Cardiac muscle cell (in vitro differentiated cells and primary cell): ENCODE data around the gene CHCHD6. TPM values are rescaled to one million over a fixed set of nuclear protein-coding genes. Genes with fewer than 3 reads are reported as not detected.

Source experiments
- DNase-seq, 2 donors: peaks; one replicate each; pipeline versions ENCODE4 v3.0.0 to v3.0.0-alpha.2; 2010 to 2017; ENCODE audit warnings: low read depth in 1 of 2, low spot score in 1 of 2
- H3K27ac ChIP-seq: fragments of 200-600 bp; sonication (generic); 2 replicates; pipeline ENCODE4 v1.5.1; 2016
- H3K27me3 ChIP-seq: fragments of 200-600 bp; sonication (generic); 2 replicates; pipeline ENCODE4 v1.6.0; 2016; ENCODE audit warnings: control low read depth
- H3K36me3 ChIP-seq: fragments of 200-600 bp; sonication (generic); 2 replicates; pipeline ENCODE4 v1.5.1; 2016; ENCODE audit warnings: control low read depth
- H3K4me1 ChIP-seq: fragments of 200-600 bp; sonication (generic); 2 replicates; pipeline ENCODE4 v1.8.1; 2017; ENCODE audit warnings: low read depth, mild to moderate bottlenecking, mixed run types
- H3K4me3 ChIP-seq: fragments of 200-600 bp; sonication (generic); 2 replicates; pipeline ENCODE4 v1.5.1; 2016; ENCODE audit warnings: mild to moderate bottlenecking
- H3K9me3 ChIP-seq: fragments of 200-600 bp; sonication (generic); 2 replicates; pipeline ENCODE4 v1.5.1; 2017; ENCODE audit warnings: low read depth, mild to moderate bottlenecking, control low read depth
- CTCF ChIP-seq: IDR thresholded peaks from 2 replicates; pipeline ENCODE4 v1.5.1; 2012; ENCODE audit warnings: low read depth, mild to moderate bottlenecking, low read length
- polyA plus RNA-seq: library from polyadenylated mRNA; unstranded; fragments of >200 nt; fragmentation: Nextera tagmentation; extraction: Ambion mirVana; gene quantifications from 2 replicates; pipeline ENCODE4 v1.2.1, GENCODE V29; 2016
- total RNA-seq: library from RNA; depleted of rRNA; stranded (reverse); fragments of >200 nt; gene quantifications from 2 replicates; pipeline ENCODE4 v1.2.3, GENCODE V29; 2016

CHCHD6 gene
- total and polyA plus RNA-seq, 2 experiments from 2014 or later = 76.0 to 102 TPM

GRCh38 chr3:126952261-126952982 is 248.4 kb downstream of the CHCHD6 start:
- TF ChIP-seq CTCF = no peak
- H3K27me3 ChIP-seq = no peaks in the 10 kb centered on the region
- peaks cover 4% of the 10 kb centered on the region for H3K4me1 ChIP-seq
- no peak overlapping the region for H3K27ac ChIP-seq
- no peaks in the 10 kb centered on the region for H3K36me3 ChIP-seq
- no peaks in the 10 kb centered on the region for H3K9me3 ChIP-seq
- no peak overlapping the region for H3K4me3 ChIP-seq
- DNase-seq = no peak

- Histone ChIP-seq H3K4me1 (peaks cover 4% of the 10 kb centered on the region), H3K4me3 (no peak overlapping the region), H3K9me3 (no peaks in the 10 kb centered on the region), H3K36me3 (no peaks in the 10 kb centered on the region), H3K27ac (no peak overlapping the region), H3K27me3 (no peaks in the 10 kb centered on the region)
- DNase-seq = no peak
- TF ChIP-seq CTCF = no peak
Observed at GRCh38 chr3:126952983-126953660, 249.1 kb downstream of the CHCHD6 start.

GRCh38 chr3:126954141-126954842 is 250.3 kb downstream of the CHCHD6 start:
- Histone ChIP-seq H3K4me1 (no peaks in the 10 kb centered on the region), H3K9me3 (no peaks in the 10 kb centered on the region), H3K36me3 (no peaks in the 10 kb centered on the region), H3K27ac (no peak overlapping the region), H3K4me3 (no peak overlapping the region), H3K27me3 (no peaks in the 10 kb centered on the region)
- DNase-seq = no peak
- TF ChIP-seq CTCF = no peak

- Histone ChIP-seq H3K9me3 (no peaks in the 10 kb centered on the region), H3K36me3 (no peaks in the 10 kb centered on the region), H3K4me1 (no peaks in the 10 kb centered on the region), H3K4me3 (no peak overlapping the region), H3K27me3 (no peaks in the 10 kb centered on the region), H3K27ac (no peak overlapping the region)
- DNase-seq = no peak
- no peak for TF ChIP-seq CTCF
Observed at GRCh38 chr3:126955004-126955790, 251.2 kb downstream of the CHCHD6 start.

- H3K36me3 ChIP-seq = no peaks in the 10 kb centered on the region
- TF ChIP-seq CTCF = no peak
- H3K27ac ChIP-seq = no peak overlapping the region
- no peaks in the 10 kb centered on the region for H3K4me1 ChIP-seq
- H3K9me3 ChIP-seq = no peaks in the 10 kb centered on the region
- H3K27me3 ChIP-seq = no peaks in the 10 kb centered on the region
- H3K4me3 ChIP-seq = no peak overlapping the region
- no peak for DNase-seq
Observed at GRCh38 chr3:126956361-126956760, 252.3 kb downstream of the CHCHD6 start.
